GM19372 (cell line): Measurements from ENCODE around the gene CXCL12.

Experiments used
- ATAC-seq: cut with Tn5 transposase; IDR thresholded peaks from one replicate; pipeline ENCODE4 v1.9.1; 2021; ENCODE audit warnings: mild to moderate bottlenecking, low read depth, moderate library complexity; ENCODE audit not compliant: unreplicated experiment

CXCL12 gene

GRCh38 chr10:44385026-44385695 lies at the start of gene CXCL12:
CXCL12 (minus strand) TSS chr10:44385097; CDS start chr10:44385005, 92 bp downstream.
- ATAC-seq, result no peak

- ATAC-seq, result no peak
Observed at GRCh38 chr10:44427479-44427878, 42.6 kb upstream of the CXCL12 start.

GRCh38 chr10:44427037-44427436 lies 42.1 kb upstream of the CXCL12 start:
- no peak for ATAC-seq

GRCh38 chr10:44426247-44427034 lies 41.5 kb upstream of the CXCL12 start:
- ATAC-seq, result no peak

GRCh38 chr10:44425466-44425865 lies 40.6 kb upstream of the CXCL12 start:
- ATAC-seq, result no peak

- no peak for ATAC-seq
Observed at GRCh38 chr10:44424957-44425356, 40.1 kb upstream of the CXCL12 start.

GRCh38 chr10:44424298-44424697 lies 39.4 kb upstream of the CXCL12 start:
- no peak for ATAC-seq

GRCh38 chr10:44422570-44423101 lies 37.7 kb upstream of the CXCL12 start:
- ATAC-seq, result no peak

GRCh38 chr10:44422153-44422552 lies 37.3 kb upstream of the CXCL12 start:
- no peak for ATAC-seq

GRCh38 chr10:44419790-44420549 lies 35.1 kb upstream of the CXCL12 start:
- ATAC-seq, result no peak

GRCh38 chr10:44418637-44419036 lies 33.7 kb upstream of the CXCL12 start:
- no peak for ATAC-seq

- ATAC-seq, result no peak
Observed at GRCh38 chr10:44417761-44418160, 32.9 kb upstream of the CXCL12 start.

- no peak for ATAC-seq
Observed at GRCh38 chr10:44416936-44417335, 32.0 kb upstream of the CXCL12 start.

GRCh38 chr10:44416021-44416771 lies 31.3 kb upstream of the CXCL12 start:
- no peak for ATAC-seq

GRCh38 chr10:44415121-44415520 lies 30.2 kb upstream of the CXCL12 start:
- ATAC-seq, result no peak

GRCh38 chr10:44413416-44413815 lies 28.5 kb upstream of the CXCL12 start:
- no peak for ATAC-seq

GRCh38 chr10:44411251-44411650 lies 26.4 kb upstream of the CXCL12 start:
- ATAC-seq, result no peak

- ATAC-seq, result no peak
Observed at GRCh38 chr10:44404741-44405437, 20.0 kb upstream of the CXCL12 start.

- no peak for ATAC-seq
Observed at GRCh38 chr10:44402465-44403195, 17.7 kb upstream of the CXCL12 start.
